Duodenal mucosa (tissue), 2 donors: ENCODE data around the gene GADD45GIP1.

Experiments
- H3K27ac ChIP-seq: one replicate; pipeline ENCODE4 v1.7.0; 2013; ENCODE audit warnings: low read depth, low read length
- H3K27me3 ChIP-seq, 2 donors: one replicate each; pipeline ENCODE4 v1.7.0; 2013; ENCODE audit warnings: low read length in 2 of 2, control low read depth in 1 of 2; ENCODE audit not compliant: insufficient read depth in 2 of 2, control insufficient read depth in 1 of 2
- H3K36me3 ChIP-seq, 2 donors: one replicate each; pipeline ENCODE4 v1.7.0; 2013; ENCODE audit warnings: low read length in 2 of 2, control low read depth in 1 of 2; ENCODE audit not compliant: insufficient read depth in 2 of 2, control insufficient read depth in 1 of 2
- H3K4me1 ChIP-seq, 2 donors: one replicate each; pipeline ENCODE4 v1.7.0; 2013; ENCODE audit warnings: low read length in 2 of 2, control low read depth in 1 of 2; ENCODE audit not compliant: insufficient read depth in 2 of 2, control insufficient read depth in 1 of 2
- H3K4me3 ChIP-seq, 2 donors: one replicate each; pipeline ENCODE4 v1.7.0; 2013; ENCODE audit warnings: low read length in 2 of 2, low read depth in 1 of 2
- H3K9ac ChIP-seq, 2 donors: one replicate each; pipeline ENCODE4 v1.7.0; 2013; ENCODE audit warnings: low read length in 2 of 2, low read depth in 1 of 2
- H3K9me3 ChIP-seq, 2 donors: one replicate each; pipeline ENCODE4 v1.7.0; 2013; ENCODE audit warnings: low read length in 2 of 2, control low read depth in 1 of 2; ENCODE audit not compliant: control insufficient read depth in 1 of 2

GADD45GIP1 gene

DNA sequence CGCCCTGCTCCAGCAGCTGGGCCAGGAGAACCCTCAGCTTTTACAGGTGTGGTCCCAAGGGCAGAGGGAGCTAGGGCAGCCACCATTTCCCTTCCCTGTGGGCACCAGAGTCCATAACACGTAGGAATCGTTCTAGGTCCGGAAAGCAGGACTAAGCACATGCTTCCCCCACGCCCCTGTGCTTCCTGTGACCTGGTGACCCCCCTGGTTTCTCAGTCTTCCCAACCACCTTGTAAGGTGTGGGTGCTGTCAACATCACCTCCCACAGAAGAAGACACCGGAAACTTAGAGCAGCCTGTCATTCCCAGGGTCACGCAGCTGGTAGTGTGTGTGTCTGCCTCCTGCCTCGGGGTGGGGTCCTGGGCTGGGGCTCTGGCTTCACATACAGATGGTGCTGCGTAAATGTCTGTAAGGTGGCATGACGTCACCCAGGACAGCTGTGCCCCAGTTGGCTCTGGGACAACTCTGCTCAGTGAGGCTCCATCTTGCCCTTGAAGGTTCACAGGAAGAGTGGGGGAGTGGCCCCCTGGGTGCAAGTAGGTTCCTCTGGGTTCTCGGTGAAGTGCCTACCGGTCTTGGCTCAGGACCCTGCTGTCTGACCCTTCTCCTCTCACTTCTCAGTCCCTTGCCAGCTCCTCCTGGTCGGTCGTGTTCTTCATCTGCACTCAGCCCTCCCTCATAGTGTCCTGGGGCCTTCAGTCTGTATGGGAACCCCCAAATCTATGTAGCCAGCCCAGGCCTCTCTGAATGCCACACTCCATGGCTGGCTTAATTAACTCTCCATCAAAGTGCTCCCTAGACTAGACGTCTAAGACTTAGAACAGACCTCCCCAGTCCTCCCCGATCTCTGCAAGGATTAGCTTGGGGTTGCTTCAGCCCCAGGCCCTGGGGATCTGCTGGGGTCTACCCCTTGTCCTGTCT, 7.4 kb downstream of the GADD45GIP1 start:
- Histone ChIP-seq H3K9ac (no peak overlapping the region), H3K9me3 (no peaks in the 10 kb centered on the region), H3K27me3 (no peaks in the 10 kb centered on the region), H3K27ac (no peak overlapping the region), H3K36me3 (peaks cover 20 to 59% of the 10 kb centered on the region in 2 donors), H3K4me3 (no peak overlapping the region), H3K4me1 (peaks cover 22% of the 10 kb centered on the region in 2 donors)

GRCh38 chr19:12948612-12949362, 8.2 kb downstream of the GADD45GIP1 start:
- H3K27ac ChIP-seq, result no peak overlapping the region
- no peak overlapping the region for H3K9ac ChIP-seq
- no peaks in the 10 kb centered on the region for H3K27me3 ChIP-seq
- H3K9me3 ChIP-seq, result no peaks in the 10 kb centered on the region
- H3K36me3 ChIP-seq, result peaks cover 17 to 57% of the 10 kb centered on the region in 2 donors
- H3K4me1 ChIP-seq, result peaks cover 19 to 22% of the 10 kb centered on the region in 2 donors
- no peak overlapping the region for H3K4me3 ChIP-seq

- no peak overlapping the region for H3K27ac ChIP-seq
- H3K9me3 ChIP-seq, result no peaks in the 10 kb centered on the region
- H3K4me1 ChIP-seq, result peaks cover 26 to 30% of the 10 kb centered on the region in 2 donors
- no peaks in the 10 kb centered on the region for H3K27me3 ChIP-seq
- no peak overlapping the region for H3K9ac ChIP-seq
- no peak overlapping the region for H3K4me3 ChIP-seq
- H3K36me3 ChIP-seq, result peaks cover 24 to 60% of the 10 kb centered on the region in 2 donors
These were observed 9.1 kb downstream of the GADD45GIP1 start for GRCh38 chr19:12947702-12948611.

- Histone ChIP-seq H3K27me3 (no peaks in the 10 kb centered on the region), H3K9me3 (no peaks in the 10 kb centered on the region), H3K4me3 (peak overlapping the region; percentile 88 to 90), H3K4me1 (peaks cover 26 to 39% of the 10 kb centered on the region in 2 donors), H3K9ac (peak overlapping the region; percentile 79 to 83), H3K27ac (no peak overlapping the region), H3K36me3 (peaks cover 24 to 60% of the 10 kb centered on the region in 2 donors)
These were observed 10.1 kb downstream of the GADD45GIP1 start for GRCh38 chr19:12946731-12947496.

GRCh38 chr19:12946092-12946721, 10.8 kb downstream of the GADD45GIP1 start:
- Histone ChIP-seq H3K36me3 (peaks cover 24 to 62% of the 10 kb centered on the region in 2 donors), H3K9ac (peak overlapping the region; percentile 79 to 83), H3K4me3 (peak overlapping the region; percentile 88 to 90), H3K9me3 (no peaks in the 10 kb centered on the region), H3K27me3 (no peaks in the 10 kb centered on the region), H3K4me1 (peaks cover 26 to 45% of the 10 kb centered on the region in 2 donors), H3K27ac (peak overlapping the region; percentile 89)

DNA sequence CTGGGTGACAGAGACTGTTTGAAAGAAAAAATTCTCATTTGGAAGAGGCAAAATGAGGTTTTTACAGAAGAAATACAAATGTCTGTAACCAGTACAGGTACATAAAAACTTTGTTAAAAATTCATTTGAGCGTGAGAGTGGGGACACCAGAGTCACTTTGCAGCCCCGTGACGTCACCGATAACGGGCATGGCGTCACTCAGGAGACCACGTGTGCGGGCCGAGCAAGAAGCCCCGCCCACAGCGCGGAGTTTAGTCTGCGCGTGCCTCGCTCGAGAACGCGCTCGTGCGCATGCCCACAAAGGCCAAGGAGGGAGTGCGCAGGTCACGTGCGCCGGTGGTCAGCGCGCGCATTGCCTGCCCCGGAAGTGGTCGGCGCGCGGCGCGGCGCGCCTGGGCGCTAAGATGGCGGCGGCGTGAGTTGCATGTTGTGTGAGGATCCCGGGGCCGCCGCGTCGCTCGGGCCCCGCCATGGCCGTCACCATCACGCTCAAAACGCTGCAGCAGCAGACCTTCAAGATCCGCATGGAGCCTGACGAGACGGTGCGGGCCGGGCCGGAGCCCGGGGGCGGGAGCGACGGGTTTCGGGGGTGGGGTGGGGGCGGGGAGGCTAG, 11.4 kb downstream of the GADD45GIP1 start, which contains the start of gene RAD23A:
Gene RAD23A, plus strand, starts transcription at position 384 of the 613 bp plus-strand sequence. Its CDS starts 87 bp downstream, at position 471.
- Histone ChIP-seq H3K27ac (peak within 1 kb of the TSS; percentile 89), H3K4me3 (peak within 1 kb of the TSS; percentile 88 to 90), H3K4me1 (peaks cover 32 to 51% of the 10 kb centered on the region in 2 donors), H3K27me3 (no peaks in the 10 kb centered on the region), H3K9ac (peak within 1 kb of the TSS; percentile 79 to 83), H3K9me3 (no peaks in the 10 kb centered on the region), H3K36me3 (peaks cover 28 to 66% of the 10 kb centered on the region in 2 donors)

DNA sequence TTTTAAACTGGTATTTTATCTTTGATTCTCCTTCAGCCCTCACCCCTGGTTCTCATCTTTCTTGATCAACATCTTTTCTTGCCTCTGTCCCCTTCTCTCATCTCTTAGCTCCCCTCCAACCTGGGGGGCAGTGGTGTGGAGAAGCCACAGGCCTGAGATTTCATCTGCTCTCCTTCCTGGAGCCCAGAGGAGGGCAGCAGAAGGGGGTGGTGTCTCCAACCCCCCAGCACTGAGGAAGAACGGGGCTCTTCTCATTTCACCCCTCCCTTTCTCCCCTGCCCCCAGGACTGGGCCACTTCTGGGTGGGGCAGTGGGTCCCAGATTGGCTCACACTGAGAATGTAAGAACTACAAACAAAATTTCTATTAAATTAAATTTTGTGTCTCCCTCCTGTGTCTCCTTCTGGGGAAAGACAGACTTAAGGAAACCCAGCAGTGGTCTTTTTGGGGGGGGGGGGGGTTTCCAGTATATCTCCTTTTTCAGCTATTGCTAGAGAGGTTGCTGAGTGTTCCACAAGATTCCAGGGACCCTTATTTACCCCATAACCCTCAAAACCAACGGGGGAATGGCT, 12.8 kb downstream of the GADD45GIP1 start:
- Histone ChIP-seq H3K27me3 (no peaks in the 10 kb centered on the region), H3K4me3 (no peak overlapping the region), H3K36me3 (peaks cover 28 to 64% of the 10 kb centered on the region in 2 donors), H3K27ac (no peak overlapping the region), H3K9me3 (no peaks in the 10 kb centered on the region), H3K9ac (no peak overlapping the region), H3K4me1 (peaks cover 44 to 65% of the 10 kb centered on the region in 2 donors)

GRCh38 chr19:12943437-12944044, 13.5 kb downstream of the GADD45GIP1 start:
- Histone ChIP-seq H3K9me3 (no peaks in the 10 kb centered on the region), H3K36me3 (peaks cover 22 to 58% of the 10 kb centered on the region in 2 donors), H3K4me1 (peaks cover 44 to 65% of the 10 kb centered on the region in 2 donors), H3K9ac (no peak overlapping the region), H3K27me3 (no peaks in the 10 kb centered on the region), H3K27ac (no peak overlapping the region), H3K4me3 (no peak overlapping the region)
